NB4 (cell line): Measurements from ENCODE around the gene NUTM2F.
"Not testable (repeated sequence)": the region's sequence is repeated elsewhere in the genome, so short reads cannot be mapped to it uniquely, and the experiment has no call there.

Experiments used
- DNase-seq: peaks from one replicate; pipeline ENCODE4 v3.0.0; 2010; ENCODE audit warnings: low read depth
- H3K4me3 ChIP-seq: one replicate; pipeline ENCODE4 v1.5.1; 2011; ENCODE audit warnings: mild to moderate bottlenecking, low read depth, low read length, moderate library complexity
- POLR2A ChIP-seq: IDR thresholded peaks from 2 replicates; pipeline ENCODE4 v1.6.1; 2011; ENCODE audit warnings: mild to moderate bottlenecking; ENCODE audit not compliant: insufficient read length; ENCODE audit errors: extremely low read depth

The NUTM2F gene, protein sequence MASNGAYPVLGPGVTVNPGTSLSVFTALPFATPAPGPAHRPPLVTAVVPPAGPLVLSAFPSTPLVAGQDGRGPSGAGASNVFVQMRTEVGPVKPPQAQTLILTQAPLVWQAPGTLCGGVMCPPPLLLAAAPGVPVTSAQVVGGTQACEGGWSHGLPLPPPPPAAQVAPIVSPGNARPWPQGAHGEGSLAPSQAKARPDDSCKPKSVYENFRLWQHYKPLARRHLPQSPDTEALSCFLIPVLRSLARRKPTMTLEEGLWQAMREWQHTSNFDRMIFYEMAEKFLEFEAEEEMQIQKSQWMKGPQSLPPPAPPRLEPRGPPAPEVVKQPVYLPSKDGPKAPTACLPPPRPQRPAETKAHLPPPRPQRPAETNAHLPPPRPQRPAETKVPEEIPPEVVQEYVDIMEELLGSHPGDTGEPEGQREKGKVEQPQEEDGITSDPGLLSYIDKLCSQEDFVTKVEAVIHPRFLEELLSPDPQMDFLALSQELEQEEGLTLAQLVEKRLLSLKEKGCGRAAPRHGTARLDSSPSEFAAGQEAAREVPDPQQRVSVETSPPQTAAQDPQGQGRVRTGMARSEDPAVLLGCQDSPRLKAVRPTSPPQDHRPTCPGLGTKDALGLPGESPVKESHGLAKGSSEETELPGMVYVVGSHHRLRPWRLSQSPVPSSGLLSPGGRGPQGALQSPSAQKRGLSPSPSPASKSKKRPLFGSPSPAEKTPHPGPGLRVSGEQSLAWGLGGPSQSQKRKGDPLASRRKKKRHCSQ

DNA sequence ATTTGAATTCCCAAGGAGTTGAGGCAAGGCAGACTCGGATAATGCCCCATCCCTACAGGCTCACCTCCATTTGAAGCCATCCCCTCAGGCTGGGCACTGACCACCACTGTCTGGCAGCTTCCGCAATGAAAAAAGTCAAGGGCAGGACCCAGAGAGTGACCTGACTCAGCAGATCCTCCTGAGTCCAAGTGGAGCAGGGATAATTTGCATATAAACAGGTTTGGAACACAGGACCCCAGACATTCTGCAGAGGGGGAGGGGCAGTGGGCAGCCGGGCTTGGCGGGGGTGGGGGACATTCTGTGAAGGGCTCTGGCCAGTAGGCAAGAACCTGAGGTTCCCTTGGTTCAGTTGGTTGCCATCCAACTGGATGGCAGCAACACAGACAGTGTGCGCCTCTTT, at the start of gene NUTM2F:
Gene NUTM2F, minus strand, starts transcription at position 101 of the 400 bp plus-strand sequence. Its CDS starts 21 bp downstream, at position 80.
- H3K4me3 ChIP-seq, DNase-seq: not testable (repeated sequence)

DNA sequence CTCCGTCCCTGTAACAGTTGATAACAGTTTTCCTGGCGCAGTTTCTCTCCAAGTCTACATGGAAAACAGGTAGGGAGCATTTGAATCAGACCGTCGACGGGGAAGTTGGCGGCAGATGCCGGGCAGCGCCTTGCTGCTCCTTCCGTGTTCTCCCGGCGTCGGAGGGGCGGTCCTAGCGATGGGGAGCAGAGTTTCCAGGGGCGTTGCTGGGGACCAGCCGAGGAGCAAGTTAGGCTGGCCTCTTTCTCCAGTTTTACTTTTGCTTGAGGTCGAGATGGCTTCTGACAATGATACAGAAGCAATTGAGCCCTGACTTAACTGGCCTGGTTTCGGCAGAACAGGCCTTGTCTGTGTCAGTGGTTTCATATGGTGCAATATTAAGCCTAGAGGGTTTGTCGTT, 46.8 kb upstream of the NUTM2F start:
- H3K4me3 ChIP-seq: peak overlapping the region; percentile 71
- peak; percentile 8 for DNase-seq

DNA sequence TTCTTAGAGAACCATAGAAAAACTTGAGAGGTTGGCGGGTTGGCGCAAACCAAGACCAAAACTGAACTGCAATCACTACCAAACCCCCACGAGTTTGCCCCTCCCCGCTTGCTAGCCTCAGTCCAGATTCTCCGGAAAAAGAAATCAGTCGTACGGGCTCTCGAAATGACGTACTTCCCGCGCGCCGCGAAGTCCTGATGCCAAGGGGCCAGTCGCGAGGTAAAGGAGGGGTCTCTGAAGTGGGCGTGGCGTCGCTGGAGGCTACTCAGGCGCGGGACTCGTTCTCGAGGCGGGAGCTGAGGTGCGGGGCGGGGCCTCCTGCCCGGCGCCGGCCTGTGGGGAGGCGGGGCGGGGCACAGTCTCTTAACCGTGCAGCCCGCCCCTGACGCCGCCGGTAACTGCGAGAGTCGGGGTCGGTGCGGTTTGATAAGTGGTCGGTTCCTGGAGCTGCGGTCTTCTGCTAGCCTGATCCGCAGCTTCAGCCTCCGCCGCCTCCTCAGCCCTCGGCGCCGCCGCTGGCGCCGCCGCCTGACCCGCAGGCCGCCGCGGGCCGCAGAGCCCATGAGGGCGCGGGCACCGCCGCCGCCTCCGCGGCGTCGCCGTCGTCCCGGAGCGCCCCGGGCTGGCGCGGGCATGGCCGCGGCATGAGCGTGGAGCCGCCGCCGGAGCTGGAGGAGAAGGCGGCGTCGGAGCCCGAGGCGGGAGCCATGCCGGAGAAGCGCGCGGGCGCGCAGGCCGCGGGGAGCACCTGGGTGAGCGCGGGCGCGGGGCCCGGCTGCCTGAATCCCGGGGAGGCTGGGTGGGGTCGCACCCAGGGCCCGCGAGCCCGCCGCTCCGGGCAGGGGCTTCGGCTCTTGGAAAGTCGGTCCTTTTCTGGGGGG, 46.0 kb upstream of the NUTM2F start:
- H3K4me3 ChIP-seq: peak overlapping the region; percentile 71
- peak; percentile 91 for DNase-seq
- TF ChIP-seq POLR2A: peak; percentile 50

DNA sequence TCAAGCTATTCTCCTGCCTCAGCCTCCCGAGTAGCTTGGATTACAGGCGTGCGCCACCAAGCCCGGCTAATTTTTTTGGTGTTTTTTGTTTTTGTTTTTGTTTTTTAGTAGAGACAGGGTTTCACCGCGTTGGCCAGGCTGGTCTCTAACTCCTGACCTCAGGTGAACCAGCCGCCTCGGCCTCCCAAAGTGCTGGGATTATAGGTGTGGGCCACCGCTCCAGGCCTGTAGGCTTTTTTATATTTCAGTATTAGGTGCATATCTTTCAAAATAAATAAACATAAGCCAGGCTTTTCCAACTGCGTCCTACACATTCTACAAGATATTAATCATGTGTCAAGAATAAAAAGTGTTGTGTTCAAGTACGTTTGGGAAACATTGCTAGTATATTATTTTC, 45.3 kb upstream of the NUTM2F start:
- H3K4me3 ChIP-seq: peak overlapping the region; percentile 51
- not testable (repeated sequence) for DNase-seq

GRCh38 chr9:94370266-94370665, 41.8 kb upstream of the NUTM2F start:
- not testable (repeated sequence) for H3K4me3 ChIP-seq, DNase-seq

DNA sequence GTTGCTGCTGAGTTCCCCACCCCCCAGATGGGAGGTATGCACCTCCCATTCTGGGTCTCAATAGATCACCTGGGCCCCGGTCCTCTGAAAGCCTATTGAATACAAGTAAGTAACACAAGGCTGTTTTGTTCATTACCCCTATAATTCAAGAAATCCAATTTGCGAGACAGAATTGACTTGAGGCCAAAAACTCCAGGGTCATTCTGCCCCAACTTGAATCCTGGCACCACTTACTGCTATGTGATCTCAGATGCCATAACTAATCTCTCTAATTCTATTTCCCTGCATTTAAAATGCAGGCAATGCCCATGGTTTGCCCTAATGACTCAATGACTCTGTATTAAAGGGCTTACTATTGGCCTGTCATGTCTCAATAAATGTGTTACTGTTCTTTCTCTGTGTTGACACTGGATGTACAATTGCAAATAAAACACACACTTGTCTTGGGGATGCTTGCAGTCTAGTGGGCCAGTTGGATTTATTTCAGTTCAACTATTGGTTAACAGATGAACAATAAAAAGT, 35.7 kb upstream of the NUTM2F start:
- not testable (repeated sequence) for H3K4me3 ChIP-seq, DNase-seq

- H3K4me3 ChIP-seq, DNase-seq: not testable (repeated sequence)
Measured at GRCh38 chr9:94357158-94357557, 28.7 kb upstream of the NUTM2F start.

DNA sequence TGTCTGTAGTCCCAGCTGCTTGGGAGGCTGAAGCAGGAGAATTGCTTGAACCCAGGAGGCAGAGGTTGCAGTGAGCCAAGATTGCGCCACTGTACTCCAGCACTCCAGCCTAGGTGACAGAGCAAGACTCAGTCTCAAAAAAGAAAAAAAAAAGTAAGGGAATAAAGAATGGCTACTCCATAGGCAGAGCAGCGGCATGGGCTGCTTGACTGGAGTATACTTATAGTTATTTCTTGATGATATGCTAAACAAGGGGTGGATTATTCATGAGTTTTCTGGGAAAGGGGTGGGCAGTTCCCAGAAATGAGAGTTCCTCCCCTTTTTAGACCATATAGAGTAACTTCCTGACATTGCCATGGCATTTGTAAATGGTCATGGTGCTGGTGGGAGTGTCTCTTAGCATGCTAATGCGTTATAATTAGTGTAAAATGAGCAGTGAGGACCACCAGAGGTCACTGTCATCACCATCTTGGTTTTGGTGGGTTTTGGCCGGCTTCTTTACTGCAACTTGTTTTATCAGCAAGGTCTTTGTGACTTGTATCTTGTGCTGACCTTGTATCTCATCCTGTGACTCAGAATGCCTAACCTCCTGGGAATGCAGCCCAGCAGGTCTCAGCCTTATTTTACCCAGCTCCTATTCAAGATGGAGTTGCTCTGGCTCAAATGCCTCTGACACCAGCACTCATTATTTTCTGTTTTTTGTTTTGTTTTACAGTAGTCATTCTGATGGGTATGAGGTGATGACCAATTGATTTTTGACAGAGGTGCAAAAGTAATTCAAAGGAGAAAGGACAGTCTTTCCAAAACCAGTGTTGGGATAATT, 23.7 kb upstream of the NUTM2F start:
- not testable (repeated sequence) for DNase-seq, H3K4me3 ChIP-seq

DNA sequence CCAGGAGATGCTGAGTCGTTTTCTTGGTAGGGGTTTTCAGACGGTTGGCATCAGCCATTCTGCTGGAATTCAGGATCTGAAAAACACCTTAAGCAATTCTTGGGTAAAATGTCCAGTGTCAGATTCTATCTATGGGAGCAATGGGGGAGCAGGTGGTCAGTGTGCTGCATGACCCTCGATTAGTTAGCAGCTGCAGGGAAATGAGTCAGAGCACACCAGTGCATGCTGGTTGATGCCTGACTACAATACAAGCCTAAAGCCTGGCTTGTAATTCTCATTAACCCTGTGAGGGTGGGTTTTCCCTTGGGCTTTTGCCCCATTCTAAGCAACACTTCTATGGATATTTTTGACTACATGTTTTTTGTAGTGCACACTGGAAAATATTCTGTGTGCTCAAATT, 20.3 kb upstream of the NUTM2F start:
- not testable (repeated sequence) for DNase-seq, H3K4me3 ChIP-seq

GRCh38 chr9:94347451-94347850, 19.0 kb upstream of the NUTM2F start:
- H3K4me3 ChIP-seq, DNase-seq: not testable (repeated sequence)

GRCh38 chr9:94341703-94342102, 13.3 kb upstream of the NUTM2F start:
- not testable (repeated sequence) for H3K4me3 ChIP-seq, DNase-seq

- not testable (repeated sequence) for H3K4me3 ChIP-seq, DNase-seq
Measured at GRCh38 chr9:94340750-94341149, 12.3 kb upstream of the NUTM2F start.

DNA sequence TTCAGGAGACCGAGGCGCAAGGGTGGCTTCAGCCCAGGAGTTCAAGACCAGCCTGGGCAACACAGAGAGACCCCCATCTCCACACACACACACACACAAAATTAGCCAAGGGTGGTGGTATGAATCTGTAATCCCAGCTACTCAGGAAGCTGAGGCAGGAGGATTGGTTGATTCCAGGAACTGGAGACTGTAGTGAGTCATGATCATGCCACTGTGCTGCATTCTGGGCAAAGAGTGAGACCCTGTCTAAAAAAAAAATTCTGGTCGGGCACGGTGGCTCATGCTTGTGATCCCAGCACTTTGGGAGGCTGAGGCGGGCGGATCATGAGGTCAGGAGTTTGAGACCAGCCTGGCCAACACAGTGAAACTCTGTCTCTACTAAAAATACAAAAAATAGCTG, 11.2 kb upstream of the NUTM2F start:
- DNase-seq, H3K4me3 ChIP-seq: not testable (repeated sequence)

GRCh38 chr9:94338723-94339122, 10.3 kb upstream of the NUTM2F start:
- not testable (repeated sequence) for H3K4me3 ChIP-seq, DNase-seq

DNA sequence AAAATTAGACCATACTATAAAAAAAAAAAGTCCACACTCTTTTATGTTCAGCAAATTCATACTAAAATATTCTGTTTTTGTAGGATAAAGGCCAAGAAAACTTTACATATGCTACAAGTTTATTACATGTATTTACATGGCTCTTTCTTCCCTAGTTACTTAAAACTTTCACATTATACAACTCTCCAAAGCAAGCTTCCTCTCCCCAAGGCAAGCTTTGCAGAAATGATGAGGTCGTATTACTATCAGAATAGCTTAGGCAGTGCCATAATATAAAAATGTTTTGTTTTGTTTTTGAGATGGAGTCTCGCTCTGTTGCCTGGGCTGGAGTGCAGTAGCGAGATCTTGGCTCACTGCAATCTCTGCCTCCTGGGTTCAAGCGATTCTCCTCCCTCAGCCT, 8.0 kb upstream of the NUTM2F start:
- not testable (repeated sequence) for DNase-seq, H3K4me3 ChIP-seq

GRCh38 chr9:94325583-94325982, 2.9 kb downstream of the NUTM2F start:
- not testable (repeated sequence) for DNase-seq, H3K4me3 ChIP-seq

DNA sequence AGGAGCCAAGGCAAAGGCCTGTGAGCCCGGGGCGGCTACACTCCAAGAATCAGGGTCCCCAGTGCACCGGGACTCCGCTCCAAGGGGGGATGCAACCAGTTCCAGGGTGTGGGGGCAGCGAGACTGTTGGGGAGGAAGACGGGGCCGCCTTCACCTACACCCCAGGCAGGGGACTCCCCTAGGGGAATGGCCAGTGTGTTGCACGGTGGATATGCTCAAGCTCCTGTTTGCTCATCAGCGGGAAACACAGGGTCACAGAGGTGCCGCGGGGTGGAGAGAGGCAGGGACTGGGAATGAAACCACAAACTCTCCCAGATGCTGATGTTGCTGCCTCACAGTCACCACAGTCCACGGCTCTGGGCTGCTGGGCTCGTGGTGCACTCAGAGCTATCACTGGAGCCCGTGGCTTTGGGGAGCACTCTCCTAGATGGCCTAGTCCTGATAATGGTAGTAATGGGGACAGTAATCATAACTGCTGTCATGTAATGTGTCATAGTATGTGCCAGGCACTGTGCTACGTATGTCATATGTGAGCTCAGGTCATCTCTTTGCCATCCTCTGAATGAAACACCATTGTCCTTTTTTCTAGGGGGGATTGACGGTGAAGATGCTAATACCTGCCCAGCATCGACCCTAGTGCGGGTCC, 5.2 kb downstream of the NUTM2F start:
- H3K4me3 ChIP-seq, DNase-seq: not testable (repeated sequence)
